Dedifferentiated amniotic fluid mesenchymal stem cell (primary cell): ENCODE measurements around the gene OR8B8.
"Not testable (repeated sequence)": the region's sequence is repeated elsewhere in the genome, so short reads cannot be mapped to it uniquely, and the experiment has no call there.

ENCODE experiments used
- DNase-seq: peaks from one replicate; pipeline ENCODE4 v3.0.0-alpha.2; 2016; ENCODE audit errors: extremely low spot score

Gene OR8B8, protein sequence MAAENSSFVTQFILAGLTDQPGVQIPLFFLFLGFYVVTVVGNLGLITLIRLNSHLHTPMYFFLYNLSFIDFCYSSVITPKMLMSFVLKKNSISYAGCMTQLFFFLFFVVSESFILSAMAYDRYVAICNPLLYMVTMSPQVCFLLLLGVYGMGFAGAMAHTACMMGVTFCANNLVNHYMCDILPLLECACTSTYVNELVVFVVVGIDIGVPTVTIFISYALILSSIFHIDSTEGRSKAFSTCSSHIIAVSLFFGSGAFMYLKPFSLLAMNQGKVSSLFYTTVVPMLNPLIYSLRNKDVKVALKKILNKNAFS

GRCh38 chr11:124445646-124446150 is at the start of gene OR8B8:
Gene OR8B8, minus strand, starts transcription at chr11:124445696. Its CDS starts 4,611 bp downstream, at chr11:124441085.
- DNase-seq = no peak

- DNase-seq = no peak
Measured at GRCh38 chr11:124493016-124493655, 47.6 kb upstream of the OR8B8 start.

DNA sequence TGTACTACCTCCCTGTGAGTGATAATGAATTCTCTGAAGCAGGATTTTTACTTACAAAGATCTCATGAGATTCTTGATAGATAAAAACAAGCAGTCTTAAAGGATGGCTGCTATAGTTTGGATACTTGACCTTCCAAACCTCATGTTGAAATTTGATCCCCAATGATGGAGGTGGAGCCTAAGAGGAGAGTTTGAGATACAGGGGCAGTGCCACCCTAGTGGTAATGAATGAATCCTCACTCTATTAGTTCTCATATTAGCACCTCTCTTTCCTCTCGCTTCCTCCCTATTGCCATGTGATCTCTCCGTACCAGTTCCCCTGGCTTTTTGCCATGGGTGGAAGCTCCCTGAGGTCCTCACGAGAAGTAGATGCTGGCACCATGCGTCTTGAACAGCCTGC is 37.9 kb upstream of the OR8B8 start:
- DNase-seq = no peak

DNA sequence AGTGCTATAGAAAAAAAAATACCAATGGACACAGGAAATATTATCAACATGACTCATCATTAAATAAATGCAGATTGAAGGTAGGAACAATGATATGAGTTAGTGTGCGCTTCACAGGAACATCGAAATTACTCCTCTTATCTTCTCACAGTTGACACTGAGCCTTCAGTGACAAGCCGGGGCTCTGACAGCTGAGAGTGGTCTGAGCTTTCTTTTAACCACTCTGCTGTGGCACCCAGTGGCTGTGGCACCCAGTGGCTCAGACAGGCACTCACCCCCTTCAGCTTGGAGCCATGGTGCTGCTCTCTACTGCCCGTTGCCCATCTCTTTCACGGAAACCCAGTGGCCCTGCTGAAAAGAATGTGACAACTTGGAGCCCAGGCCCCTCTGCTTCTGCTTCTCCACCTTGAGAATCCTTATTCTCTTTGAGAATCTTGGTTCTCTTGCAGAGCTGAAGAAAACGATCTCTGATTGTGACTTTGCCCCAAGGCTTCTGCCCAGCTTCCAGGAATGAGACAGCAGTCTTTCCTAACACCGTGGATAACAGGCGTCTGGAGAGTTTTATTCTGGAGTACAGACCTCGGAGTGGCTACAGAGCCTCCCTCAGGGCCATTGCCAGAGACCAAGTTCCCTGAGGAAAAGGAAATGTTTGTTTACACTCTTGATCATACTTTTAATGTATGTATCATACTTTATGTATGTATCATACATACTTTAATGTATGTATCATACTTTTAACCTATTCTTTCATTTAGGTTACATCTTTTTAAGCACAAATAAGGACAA is 37.1 kb upstream of the OR8B8 start:
- no peak for DNase-seq

DNA sequence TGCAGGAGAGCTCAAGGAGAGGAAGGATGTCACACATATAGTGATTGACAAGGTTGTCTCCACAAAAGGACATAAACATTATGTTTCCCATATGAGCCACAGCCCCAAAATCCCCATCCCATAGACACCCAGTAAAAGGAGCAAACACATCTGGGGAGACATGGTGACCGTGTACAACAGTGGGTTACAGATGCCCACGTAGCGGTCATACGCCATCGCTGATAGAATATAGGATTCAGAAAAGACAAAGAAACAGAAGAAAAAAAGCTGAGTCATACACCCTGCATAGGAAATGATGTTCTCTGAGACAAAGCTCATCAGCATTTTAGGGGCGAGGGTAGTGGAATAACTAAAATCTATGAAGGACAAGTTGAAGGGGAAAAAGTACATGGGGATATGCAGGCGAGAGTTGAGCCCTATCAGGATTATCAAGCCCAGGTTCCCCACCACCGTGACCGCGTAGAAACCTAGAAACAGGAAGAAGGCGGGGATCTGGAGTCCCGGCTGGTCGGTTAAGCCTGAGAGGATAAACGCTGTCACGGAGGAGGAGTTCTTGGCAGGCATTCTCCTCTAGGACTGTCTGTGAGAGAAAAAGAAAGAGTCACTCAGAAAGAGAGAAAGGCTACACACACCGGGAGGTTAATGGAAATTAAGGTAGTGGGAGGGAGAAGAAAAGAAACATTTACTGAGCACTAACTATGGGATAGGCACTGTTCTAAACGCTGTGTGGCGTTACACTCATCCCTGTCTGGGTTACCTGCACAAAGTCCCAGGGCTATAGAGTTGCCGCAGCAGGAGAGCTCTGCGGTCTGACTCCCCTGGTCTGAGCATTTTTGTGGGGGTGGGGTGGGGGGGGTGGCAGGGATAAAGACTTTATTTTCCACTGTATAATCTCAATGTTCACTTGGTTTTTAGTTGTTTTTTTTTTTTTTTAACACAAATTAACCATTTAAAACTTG is 36.1 kb upstream of the OR8B8 start:
- DNase-seq = peak; percentile 45

- DNase-seq = no peak
Measured at GRCh38 chr11:124479561-124479960, 34.1 kb upstream of the OR8B8 start.

- DNase-seq = no peak
Measured at GRCh38 chr11:124475265-124475664, 29.8 kb upstream of the OR8B8 start.

DNA sequence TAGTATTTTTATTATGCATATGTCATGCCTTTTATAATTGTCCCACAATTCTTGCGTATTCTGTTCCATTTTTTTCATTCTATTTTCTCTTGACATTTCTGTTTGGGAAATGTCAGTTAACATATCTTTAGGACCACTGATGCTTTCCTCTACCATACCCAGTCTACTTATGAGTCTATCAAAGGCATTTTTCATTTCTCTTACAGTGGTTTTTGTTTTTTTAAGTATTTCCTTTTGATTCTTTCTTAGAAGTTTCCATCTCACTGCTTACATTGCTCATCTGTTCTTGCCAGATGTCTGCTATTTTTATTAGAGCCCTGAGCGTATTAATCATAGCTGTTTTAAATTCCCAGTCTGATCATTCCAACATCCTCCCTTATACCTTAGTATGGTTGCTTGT is 29.3 kb upstream of the OR8B8 start:
- DNase-seq = no peak

GRCh38 chr11:124474079-124474478 is 28.6 kb upstream of the OR8B8 start:
- DNase-seq = no peak

GRCh38 chr11:124473476-124473875 is 28.0 kb upstream of the OR8B8 start:
- DNase-seq = no peak

DNA sequence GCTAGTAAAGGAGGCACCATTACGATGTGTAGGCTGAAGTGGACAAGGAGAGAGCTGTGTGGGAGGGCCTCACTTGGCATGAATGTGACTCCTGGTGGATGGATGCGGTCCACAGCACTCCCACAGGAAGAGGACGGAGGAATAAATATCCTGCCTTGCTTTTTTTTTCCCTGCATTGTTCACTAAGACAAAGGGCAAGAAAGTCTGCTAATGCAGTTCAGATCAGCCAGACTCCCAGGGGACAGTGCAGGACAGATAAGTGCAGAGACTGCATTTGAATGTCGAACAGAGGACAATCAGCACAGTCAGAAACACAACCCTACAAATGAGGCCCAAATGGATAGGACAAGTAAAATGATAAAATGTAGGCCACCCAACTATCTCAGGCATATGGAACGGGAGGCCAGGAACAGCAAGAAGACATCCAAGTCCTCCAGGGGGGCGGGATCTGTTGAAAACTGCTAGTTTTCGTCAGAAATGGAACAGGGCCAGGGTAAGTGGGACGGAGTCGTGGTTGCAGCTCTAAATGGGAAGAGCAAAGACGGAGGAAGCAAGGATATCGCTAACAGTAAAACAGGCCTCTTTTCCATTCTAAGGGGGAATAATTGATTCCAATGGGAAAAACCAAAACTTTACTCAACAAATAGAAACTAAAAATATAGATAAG is 25.2 kb upstream of the OR8B8 start:
- no peak for DNase-seq

GRCh38 chr11:124467381-124467927 is 22.0 kb upstream of the OR8B8 start:
- no peak for DNase-seq

DNA sequence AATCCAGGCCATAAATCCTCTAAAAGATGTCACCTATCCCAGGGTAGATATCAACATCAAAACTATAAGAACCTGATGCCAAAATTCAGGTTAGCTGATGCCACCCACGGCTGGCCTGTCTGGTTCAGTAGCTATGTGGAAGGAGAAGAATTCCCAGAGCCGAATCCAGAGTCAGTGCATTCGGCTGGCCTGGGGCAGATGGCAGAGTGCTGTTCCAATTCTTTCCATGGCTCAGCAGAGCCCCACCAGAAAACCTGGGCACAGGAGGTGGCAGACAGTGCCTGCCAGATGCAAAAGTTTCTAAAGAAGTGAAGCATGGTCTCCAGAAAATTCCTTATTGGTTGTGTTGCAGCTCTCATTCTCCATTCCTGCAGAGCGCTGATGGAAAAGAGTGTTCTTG is 19.9 kb upstream of the OR8B8 start:
- DNase-seq = no peak

DNA sequence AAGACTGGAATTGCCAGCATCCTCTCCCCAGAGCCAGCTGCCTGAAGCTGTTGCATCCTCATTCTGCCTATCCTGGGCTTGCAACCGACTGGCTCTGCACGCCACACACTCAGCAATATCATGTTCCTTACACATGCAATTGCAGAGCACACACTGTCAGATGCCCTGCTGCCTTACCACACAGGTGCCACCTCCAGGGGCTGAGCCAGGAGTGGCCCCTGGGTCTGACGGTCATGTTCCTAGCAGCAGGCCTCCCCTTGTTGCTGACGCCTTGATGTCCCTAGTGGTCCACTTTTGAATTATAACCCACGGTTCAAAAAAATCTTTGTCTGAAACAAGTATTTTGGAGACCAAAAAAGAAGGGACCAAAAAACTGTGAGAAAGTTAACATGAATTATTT is 18.5 kb upstream of the OR8B8 start:
- DNase-seq = no peak

- DNase-seq = no peak
Measured at GRCh38 chr11:124463324-124463723, 17.8 kb upstream of the OR8B8 start.

DNA sequence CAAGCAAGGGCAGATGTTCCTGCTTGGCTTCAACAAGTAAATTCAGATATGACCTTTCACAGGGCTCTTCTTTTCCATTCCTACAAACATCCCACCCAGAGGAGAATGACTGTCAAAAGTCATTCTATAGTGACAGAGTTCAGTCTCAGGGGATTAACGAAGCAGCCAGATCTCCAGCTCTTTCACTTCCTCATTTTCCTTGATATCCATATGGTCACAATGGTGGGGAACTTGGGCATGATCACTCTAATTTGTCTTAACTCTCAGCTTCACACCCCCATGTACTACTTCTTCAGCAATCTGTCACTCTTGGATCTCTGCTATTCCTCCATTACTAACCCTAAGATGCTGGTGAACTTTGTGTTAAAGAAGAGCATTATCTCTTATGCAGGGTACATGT is 15.0 kb upstream of the OR8B8 start:
- no peak for DNase-seq

- DNase-seq = not testable (repeated sequence)
Measured at GRCh38 chr11:124459379-124459778, 13.9 kb upstream of the OR8B8 start.

GRCh38 chr11:124454552-124454951 is 9.1 kb upstream of the OR8B8 start:
- DNase-seq = no peak

DNA sequence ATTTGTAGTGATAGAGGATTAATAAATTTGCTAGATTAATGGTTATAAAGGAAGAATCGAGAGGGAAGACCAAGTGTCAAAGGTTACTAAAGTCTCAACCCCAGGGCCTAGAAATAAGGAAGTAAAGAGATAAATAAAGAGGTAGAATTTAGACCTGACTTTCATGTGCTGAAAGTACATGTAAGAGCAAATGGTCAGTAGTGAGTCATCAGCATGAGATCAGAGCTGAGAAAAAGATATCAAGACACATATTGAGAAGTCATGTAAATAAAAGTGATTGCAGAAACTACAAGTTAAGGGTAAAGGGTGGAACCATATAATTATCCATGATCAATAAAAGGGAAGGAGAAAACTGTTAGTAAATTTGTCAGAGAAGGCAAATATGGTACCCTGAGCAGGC is 1.4 kb upstream of the OR8B8 start:
- DNase-seq = no peak

GRCh38 chr11:124442847-124443246 is 2.6 kb downstream of the OR8B8 start:
- DNase-seq = no peak

GRCh38 chr11:124442442-124442841 is 3.1 kb downstream of the OR8B8 start:
- no peak for DNase-seq
